GM04504 (cell line): ENCODE results near the gene AOAH.

Experiments used
- DNase-seq: peaks from one replicate; pipeline ENCODE4 v3.0.0-alpha.2; 2012; ENCODE audit warnings: low read depth

AOAH gene

GRCh38 chr7:36546331-36546730, 178.0 kb downstream of the AOAH start:
- DNase-seq: no peak

GRCh38 chr7:36545291-36545690, 179.0 kb downstream of the AOAH start:
- no peak for DNase-seq

GRCh38 chr7:36538126-36538525, 186.2 kb downstream of the AOAH start:
- no peak for DNase-seq

GRCh38 chr7:36535866-36536664, 188.2 kb downstream of the AOAH start:
- no peak for DNase-seq

- no peak for DNase-seq
Observed at GRCh38 chr7:36533717-36534116, 190.6 kb downstream of the AOAH start.

- no peak for DNase-seq
Observed at GRCh38 chr7:36532981-36533499, 191.3 kb downstream of the AOAH start.

GRCh38 chr7:36531951-36532350, 192.3 kb downstream of the AOAH start:
- no peak for DNase-seq

GRCh38 chr7:36530456-36530855, 193.8 kb downstream of the AOAH start:
- DNase-seq: no peak

GRCh38 chr7:36527549-36527913, 196.8 kb downstream of the AOAH start:
- no peak for DNase-seq

- peak; percentile 10 for DNase-seq
Observed at GRCh38 chr7:36526863-36527548, 197.3 kb downstream of the AOAH start.

GRCh38 chr7:36523371-36524101, 200.8 kb downstream of the AOAH start:
- no peak for DNase-seq

GRCh38 chr7:36522453-36523007, 201.8 kb downstream of the AOAH start:
- no peak for DNase-seq

- no peak for DNase-seq
Observed at GRCh38 chr7:36521911-36522310, 202.4 kb downstream of the AOAH start.

- DNase-seq: no peak
Observed at GRCh38 chr7:36521133-36521532, 203.2 kb downstream of the AOAH start.

- no peak for DNase-seq
Observed at GRCh38 chr7:36515847-36516246, 208.4 kb downstream of the AOAH start.

GRCh38 chr7:36514289-36515243, 209.7 kb downstream of the AOAH start:
- DNase-seq: no peak

- no peak for DNase-seq
Observed at GRCh38 chr7:36513393-36513792, 210.9 kb downstream of the AOAH start.

- DNase-seq: no peak
Observed at GRCh38 chr7:36512616-36513015, 211.7 kb downstream of the AOAH start.

GRCh38 chr7:36509962-36510361, 214.3 kb downstream of the AOAH start:
- no peak for DNase-seq

GRCh38 chr7:36507475-36508440, 216.5 kb downstream of the AOAH start:
- DNase-seq: no peak
